Effector CD8-positive, alpha-beta T cell (primary cell): ENCODE data around the gene AQP12A.
"Not testable (repeated sequence)": the region's sequence is repeated elsewhere in the genome, so short reads cannot be mapped to it uniquely, and the experiment has no call there.

Experiments
- DNase-seq: peaks from one replicate; lab custom pipeline; 2025; lab: John Stamatoyannopoulos, UW
- total RNA-seq, 4 experiments: gene quantifications; one replicate each; lab custom pipeline; 2026; lab: John Stamatoyannopoulos, UW

Gene AQP12A, protein sequence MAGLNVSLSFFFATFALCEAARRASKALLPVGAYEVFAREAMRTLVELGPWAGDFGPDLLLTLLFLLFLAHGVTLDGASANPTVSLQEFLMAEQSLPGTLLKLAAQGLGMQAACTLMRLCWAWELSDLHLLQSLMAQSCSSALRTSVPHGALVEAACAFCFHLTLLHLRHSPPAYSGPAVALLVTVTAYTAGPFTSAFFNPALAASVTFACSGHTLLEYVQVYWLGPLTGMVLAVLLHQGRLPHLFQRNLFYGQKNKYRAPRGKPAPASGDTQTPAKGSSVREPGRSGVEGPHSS
- total RNA-seq = 0 reads per million in 4 experiments

DNA sequence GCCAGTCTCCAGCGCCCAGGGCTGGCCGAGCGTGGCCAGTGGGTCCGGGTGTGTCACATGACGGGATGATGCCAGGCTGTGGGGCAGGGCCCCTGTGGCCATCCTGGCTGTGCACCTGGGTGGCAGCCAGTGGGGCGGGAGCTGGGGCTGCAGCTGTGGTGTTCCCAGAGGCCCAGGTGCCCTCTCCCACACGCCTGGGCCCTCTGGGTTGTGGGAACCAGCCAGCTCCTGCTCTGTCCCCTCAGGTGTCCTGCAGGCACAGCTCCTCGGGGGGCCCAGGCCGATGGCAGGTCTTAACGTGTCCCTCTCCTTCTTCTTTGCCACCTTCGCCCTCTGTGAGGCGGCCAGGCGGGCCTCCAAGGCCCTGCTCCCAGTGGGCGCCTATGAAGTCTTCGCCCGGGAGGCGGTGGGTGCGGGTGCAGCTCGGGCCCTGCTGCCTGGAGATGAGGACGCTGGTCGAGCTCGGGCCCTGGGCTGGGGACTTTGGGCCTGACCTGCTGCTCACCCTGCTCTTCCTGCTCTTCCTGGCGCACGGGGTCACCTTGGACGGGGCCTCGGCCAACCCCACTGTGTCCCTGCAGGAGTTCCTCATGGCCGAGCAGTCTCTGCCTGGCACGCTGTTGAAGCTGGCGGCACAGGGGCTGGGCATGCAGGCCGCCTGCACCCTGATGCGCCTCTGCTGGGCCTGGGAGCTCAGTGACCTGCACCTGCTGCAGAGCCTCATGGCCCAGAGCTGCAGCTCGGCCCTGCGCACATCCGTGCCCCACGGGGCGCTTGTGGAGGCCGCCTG is at the start of gene AQP12A:
Gene AQP12A, plus strand, starts transcription at position 236 of the 790 bp plus-strand sequence. Its CDS starts 48 bp downstream, at position 284.
- DNase-seq = not testable (repeated sequence)

DNA sequence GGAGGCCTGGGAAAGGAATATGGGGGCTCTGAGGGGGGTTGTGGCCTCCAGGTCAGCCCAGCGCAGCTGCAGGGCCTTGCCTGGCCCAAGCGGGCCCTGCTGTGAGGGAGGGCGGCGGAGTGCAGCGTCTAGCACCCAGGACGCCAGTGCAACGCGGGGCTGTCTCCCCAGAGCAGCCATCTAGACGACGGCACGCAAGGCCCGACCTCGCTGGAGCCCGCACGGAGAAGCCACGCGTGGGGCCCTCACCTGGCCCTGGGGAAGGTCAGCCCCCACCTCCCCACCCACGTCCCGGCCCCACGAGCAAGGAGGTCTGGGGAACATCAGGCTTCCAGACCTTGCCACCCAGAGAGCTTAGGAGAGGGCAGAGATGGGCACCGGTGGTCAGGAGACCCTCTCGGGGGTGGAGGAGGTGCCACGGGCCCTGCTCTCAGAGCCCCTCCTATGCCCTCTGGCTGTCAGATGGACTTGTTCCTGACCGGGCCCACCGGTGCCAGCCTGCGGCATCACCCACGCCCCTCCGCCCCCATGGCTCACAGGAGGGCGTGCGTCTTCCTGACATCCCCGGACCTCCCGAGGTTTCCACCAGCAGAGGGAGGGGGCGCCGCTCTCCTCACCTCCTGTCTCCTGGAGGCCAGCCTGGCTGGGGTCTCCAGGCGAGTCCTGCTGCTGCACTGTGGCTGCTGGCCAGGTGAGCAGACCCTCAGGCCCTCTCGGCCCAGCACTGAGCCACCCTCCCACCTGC is 49.4 kb upstream of the AQP12A start:
- no peak for DNase-seq

DNA sequence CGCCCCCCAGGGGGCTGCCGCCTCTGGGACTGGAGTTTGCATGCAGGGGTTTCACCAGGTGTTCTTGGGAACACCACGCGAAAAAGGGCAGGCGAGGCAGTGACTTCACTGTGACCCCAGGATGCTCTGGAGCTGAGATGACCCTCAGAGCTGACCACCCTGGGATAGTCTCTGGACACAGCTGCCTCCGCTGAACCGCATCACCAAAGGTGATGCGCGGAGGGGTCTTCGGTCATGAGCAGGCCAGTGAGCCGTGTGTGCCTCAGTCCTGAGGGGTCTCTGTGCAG is 48.9 kb upstream of the AQP12A start:
- DNase-seq = no peak

DNA sequence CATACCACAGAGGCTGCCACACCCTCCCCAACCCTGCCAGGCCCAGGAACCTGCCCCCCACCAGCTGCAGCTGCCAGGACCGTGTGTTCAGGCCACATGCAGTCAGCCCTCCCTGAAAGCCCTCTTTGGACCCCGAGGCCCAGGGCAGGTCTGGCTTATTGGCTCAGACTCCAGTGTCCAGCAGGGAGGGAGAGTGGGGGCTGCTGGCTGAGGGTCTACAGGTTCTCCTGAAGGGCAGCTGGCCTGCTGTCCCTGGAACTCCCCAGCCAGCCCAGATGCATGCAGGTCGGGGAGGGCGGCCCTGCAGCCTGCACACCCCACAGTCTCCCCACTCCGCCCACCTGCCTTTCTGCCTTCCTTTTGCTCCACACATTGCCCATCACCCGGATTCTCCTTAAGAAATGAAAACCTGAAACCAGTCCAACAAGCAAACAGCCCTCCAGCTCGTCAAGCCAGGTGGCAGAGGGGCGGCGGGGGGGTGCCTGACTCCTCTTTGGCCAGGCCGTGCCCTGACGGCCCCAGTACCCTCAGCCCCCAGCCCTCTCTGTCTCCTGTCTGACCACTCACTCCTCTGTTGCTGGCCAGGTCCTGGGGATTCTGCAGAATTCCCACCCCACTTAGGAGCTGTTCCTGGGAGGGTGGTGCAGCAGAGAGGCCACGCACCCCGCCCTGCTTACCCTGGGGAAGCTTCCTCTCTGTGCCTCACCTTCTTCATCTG is 48.4 kb upstream of the AQP12A start:
- no peak for DNase-seq

DNA sequence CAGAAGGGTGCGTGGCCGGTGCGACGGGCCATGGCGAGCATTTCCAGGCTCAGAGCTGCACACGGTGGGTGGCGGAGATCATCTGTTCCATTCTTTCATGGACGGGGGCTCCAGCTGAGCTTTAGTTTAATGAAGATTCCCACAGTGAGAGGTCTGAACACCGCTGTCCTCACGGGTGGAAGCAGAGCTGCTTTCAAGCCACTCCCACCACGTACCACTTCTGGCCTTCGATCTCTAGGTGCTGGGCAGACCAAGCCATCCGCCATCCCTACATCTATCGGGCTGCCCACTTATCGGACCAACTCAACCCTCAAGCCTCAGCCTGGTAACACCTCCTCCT is 47.9 kb upstream of the AQP12A start:
- no peak for DNase-seq

DNA sequence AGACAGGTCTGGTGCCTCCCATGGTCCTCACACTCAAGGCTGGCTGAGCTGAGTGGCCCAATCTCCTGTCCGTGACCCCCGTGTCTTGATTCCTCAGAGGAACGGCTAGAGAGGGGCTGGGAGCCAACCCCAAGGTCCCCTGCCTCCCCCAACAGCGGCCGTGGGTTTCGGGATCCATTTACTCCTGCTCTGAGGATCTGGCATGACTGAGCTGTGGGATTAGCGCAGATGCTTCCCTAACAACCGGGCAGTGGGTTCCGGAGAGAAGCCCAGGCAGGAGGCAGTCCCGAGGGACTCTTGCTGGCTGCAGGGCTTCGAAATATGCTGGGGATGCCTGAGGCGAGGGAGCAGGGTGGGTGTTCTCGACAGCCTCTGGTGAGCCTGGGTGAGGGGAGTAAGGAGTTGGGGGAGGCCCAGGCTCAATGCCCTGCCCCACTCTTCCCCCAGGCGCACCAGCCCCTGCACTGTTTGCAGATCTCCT is 47.5 kb upstream of the AQP12A start:
- no peak for DNase-seq

DNA sequence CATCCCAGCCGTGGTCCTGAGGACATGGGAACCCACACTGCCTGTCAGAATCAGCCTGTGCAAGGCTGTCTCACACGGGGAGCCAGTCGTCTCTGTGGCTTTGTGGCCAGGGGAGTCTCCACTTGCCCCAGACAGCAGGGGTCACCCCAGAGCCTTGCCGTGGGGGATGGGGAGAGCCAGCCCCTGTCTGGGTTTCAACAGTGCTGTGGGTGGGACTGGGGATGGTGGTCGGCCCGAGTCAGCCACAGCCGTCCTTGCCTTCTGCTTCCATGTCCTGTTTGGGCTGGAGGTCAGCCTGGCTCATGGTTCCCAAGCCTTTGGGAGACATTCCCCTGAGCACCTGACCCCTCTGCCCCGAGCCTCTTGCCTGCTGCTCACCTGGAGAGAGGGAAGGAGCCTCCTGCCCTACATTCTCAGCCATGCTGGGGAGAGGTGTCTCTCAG is 46.8 kb upstream of the AQP12A start:
- no peak for DNase-seq

DNA sequence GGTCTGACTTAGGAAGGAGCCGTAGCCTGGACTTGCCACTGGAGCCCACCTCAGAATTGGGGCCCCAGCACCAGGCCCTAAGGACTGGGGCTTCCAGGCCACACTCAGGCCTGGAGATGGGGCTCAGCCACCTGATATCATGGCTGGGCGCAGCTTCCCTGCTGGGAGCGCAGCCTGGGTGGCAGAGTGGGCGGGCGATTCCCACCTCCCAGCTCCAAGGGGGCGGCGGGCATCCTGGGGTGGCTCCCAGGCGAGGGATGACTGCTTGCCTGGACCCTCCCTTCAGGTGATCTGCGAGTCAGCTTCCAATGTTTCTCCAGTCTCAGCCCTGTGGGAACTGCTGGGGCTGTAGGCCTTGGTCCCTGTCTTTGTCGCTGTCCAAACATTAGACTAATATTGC is 46.3 kb upstream of the AQP12A start:
- no peak for DNase-seq

DNA sequence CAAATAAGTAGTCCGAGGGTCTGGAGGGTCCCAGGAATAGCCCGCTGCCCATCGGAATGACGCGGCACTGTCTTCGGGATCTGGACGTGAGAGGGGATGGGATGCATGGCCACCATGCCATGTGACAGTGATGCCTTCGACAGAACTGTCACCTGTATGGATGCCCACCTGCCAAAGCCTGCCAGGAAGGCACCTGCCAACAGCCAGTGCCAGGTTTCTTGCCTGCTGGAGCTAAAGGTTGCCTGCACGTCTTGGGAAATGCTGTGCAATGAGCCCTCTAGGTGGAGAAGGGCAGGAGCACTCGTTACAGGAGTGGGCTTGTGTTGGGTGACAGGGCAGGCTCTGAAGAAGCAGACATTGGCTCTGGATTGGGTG is 45.9 kb upstream of the AQP12A start:
- DNase-seq = no peak

DNA sequence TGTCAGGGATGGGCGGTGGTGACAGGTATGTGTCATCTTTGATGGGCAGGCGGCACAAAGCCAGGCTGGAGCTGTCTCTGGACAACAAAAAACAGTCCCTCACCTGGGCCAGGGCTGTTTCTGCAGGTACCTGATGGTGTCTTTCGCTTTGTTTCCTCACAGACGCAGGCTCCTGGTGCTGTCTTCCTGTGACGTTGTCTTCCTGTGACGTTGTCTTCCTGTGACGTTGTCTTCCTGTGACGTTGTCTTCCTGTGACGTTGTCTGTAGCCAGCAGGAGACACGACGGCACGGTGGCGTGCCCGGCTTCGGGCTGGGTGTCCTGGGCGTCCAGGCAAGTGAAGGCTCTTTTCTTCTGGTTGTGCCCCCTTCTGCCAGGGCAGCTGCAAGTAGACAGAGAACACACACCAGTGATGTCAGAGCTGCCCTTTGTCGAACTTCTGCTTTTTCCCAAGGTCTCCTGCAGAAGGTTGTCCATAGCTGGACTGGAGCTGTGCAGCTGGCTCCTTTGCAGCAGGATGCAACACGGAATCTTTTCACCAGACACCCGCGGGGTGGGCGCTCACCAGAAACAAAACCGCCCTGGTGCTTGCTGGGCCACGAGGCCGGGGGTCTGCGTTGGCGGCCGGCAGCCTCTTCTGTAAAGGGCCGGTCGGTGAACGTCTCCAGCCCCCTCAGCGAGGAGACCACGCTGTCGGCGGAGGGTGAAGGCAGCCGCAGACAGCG is 45.3 kb upstream of the AQP12A start:
- DNase-seq = no peak

DNA sequence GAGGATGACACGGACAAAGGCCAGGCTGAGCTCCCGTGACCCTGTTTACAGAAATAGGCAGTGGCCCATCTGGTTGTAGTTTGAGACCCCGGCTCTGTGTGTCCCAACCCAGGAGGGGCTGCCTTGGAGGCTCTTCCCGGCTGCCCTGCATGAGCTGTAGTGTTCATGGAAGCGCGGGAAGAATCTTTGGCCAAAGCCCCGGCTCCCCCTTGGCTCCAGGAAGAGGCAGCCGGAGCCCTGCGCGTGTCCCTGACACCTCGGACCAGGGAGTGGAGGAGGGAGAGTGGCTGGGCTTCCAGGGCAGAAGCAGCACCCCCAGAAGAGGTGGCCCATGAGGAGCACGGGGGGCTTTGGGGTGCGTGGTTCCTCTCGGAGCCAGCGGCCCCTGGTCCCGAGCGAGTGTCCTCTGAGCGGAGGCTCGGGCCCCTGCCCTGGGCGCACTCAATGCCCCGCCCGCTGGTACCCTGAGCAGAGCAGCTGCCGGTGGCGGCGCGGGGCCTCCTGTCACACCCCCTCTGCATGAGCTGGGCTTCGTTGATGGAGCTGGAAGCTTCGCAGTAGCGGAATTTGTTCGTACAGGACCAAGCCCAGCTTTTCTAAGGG is 44.7 kb upstream of the AQP12A start:
- no peak for DNase-seq

DNA sequence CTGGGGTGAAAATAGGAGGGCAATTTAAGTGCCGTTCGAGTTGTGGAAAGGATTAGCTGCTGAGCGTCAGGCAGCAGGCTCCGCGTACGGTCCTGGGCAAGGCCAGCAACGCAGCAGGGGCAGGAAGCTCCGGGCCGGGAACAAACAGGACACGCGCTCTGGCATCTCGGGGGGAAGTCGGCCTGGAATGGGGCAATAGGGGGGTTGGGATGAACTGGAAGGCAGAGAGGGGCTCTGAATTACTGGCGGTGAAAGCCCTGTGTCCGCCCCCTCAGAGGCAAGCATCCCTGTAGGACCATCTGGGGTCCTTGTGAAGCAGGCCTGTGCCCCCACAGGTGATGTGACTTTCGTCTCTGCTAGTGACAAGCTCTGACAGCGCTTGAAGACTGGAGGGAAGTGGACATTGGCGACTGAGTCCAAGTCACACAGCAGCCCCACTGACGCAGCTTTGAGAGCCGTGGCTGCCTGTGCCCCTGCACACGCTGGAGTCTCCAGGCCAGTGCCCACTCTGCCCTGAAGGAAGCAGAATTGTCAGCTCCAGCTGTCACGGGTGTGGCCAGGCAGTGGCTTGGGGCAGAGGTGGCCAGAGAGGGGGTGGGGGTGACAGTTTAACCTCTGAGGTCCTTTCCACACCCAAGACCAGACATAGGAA is 44.0 kb upstream of the AQP12A start:
- no peak for DNase-seq

DNA sequence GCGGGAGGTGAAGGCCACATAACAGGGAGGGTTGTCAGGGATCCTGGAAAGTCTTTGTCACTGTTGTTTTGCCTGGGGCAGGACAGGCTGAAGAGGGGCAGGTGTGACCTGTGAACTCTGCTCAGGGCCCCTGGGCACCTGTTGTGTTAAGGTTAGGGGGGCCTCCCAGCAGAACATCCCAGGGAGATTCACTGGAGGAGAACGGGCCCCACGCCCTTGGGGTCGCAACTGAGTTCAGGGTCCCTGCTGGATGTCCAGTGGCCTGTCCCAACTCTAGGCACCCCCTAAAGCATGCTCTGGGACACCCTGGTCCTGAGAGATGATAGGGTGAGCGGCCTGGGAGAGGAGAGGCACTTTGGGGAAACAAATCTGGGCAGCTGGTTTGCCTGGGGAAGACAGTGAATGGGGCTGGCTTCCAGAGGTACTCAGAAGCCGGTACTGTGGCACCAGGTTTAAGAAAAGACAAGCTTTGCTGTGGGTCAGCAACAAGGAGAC is 43.5 kb upstream of the AQP12A start:
- DNase-seq = no peak

DNA sequence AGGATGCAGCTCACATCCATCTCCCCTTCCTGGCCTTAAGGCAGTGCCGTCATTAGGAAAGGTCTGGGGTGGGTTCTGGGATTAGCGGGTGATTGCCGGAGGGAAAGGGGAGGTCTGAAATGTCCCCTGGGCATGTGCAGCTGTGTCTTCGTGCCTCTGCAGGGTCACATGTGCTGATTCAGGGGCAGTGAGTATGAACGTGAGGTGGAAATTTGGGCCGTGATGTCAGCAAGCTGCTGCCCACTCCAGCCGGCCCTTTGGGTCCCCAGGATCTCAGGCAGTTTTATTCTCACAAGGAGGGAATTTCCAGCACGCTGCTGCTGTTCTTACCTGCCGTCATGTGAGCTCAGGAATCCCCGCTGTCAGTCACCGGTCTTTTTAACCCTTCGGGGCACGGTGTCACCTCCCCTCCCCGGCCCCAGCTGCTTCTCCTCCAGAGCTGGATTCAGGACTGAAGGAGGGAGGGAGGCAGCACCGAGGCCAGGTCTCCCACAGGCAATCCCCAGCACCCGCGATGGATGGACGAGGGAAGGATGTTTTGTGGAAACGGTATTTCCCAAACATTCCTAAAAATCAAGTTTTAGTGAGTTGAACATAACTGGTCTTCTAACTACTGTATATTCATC is 42.9 kb upstream of the AQP12A start:
- DNase-seq = no peak

DNA sequence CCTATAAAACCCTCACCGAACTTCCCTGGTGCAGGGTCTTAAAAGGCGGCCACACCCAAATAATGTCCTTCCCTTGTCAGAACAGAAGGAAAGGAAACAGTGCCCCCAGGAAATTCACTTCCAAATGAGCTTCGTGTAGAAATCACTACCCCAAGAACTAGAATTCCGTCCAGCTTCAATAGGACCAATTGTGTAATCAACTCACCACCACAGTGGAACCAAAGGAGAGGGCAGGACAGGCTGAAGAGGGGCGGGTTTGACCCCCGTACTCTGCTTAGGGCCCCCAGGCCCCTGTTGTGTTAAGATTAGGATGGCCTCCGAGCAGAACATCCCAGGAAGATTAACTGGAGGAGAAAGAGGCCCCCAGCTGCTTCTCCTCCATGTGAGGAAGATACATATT is 42.3 kb upstream of the AQP12A start:
- no peak for DNase-seq

DNA sequence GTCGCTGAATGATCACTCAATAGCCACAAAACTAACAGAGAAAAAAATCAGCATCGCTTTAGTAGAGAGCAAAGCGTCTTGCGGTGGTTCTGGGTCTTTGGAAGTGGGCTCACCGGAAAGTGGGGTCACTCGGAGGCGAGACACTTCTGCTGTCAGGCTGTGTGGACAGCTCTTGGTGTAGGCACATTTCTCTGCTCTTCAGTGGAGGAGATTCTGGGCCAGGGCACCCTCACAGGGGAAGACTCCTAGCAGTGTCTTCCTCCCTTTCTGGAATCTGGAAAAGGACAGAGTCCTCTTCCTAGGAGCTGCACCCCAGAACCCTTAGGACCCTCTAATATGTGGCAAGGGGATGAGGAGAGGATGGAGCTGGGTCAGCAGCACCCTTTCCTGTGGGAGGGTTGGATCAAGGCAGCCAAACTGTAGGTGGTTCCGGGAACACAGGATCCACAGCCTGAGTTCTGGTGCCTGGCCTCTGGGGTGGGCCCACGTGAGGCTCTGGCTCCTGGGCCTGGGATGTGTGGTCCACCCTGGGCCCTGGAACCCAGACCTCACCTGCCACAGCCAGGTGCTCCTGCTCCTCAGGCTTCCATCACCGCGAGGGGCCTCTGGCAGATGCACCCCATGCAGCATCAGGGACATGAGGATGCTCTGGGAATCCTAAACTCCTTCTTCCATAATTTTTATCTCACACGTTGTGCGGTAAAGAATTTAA is 41.3 kb upstream of the AQP12A start:
- no peak for DNase-seq

DNA sequence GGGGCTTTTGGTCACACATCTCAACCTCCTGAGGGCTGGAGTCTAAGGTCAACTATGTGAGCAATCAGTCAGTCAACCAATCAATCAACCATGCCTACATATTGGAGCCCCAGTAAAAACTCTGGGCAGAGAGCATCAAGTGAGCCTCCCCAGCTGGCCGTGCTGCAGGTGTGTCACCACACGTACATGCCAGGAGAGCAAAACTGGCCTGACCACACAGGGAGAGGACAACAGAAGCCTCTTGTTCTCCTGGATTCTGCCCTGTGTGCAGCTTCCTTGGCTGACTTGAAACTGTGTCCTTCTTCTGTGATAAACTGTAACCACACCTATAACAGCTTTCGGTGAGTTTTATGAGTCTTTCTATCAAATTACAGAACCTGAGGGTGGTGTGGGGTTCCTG is 40.5 kb upstream of the AQP12A start:
- no peak for DNase-seq

DNA sequence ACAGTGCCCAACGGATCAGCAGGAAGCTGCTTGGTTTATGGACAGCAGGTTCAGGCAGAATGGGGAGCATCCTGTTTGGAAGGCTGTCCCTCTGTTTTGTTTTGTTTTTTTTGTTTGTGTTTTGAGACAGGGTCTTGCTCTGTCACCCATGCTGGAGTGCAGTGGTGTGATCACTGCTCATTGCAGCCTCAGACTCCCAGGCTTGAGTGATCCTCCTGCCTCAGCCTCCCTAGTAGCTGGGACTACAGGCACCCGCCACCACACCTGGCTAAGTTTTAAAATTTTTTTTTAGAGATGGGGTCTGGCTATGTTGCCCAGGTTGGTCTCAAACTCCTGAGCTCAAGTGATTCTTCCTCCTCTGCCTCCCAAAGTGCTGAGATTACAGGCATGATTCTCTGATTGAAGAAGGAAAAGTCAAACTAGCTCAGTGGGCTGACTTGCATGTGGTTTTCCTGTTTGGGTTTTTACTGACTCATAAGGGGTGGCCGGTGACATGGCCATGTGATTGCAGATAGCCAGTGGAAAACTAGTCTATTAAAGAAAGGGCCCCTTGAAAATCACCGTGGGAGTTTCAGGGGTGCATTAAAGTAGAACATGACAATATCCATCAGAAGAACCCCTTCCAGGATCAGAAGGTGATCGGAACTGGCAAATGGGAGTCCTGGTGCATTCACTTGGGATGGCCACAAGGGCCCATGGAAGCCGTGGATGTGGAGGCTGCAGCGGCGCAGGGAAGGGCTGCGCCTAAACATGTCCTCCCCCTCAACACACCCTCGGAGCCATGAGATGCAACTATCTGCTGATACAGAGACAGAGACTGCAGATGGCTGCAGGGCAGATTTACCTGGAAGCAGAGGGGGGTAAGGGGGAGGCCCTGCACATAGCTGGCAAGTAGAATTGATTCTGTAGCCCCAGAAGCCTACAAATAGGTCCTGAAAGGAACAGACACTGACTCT is 35.5 kb upstream of the AQP12A start:
- no peak for DNase-seq
